GM18517 (cell line): Measurements from ENCODE around the gene LMX1B.

Experiments used
- ATAC-seq: cut with Tn5 transposase; IDR thresholded peaks from one replicate; pipeline ENCODE4 v1.9.1; 2021; ENCODE audit warnings: mild to moderate bottlenecking, moderate library complexity; ENCODE audit not compliant: unreplicated experiment

The LMX1B gene

DNA sequence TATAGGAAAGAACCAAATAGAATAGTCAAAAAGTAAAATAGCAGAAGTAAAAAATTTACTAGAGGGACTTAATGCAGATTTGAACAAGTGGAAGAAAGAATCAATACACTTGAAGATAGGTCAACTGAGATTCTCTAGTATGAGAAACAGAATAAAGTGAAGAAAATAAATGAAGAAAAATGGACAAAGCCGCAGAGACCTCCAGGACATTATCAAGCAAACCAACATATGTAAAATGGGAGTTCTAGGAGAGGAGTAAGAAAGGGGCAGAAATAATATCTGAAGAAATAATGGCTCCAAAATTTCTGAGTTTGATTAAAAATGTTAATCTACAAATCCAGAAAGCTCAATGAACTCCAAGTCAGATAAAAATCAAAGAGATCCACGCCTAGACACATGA, 121.1 kb downstream of the LMX1B start:
- no peak for ATAC-seq

DNA sequence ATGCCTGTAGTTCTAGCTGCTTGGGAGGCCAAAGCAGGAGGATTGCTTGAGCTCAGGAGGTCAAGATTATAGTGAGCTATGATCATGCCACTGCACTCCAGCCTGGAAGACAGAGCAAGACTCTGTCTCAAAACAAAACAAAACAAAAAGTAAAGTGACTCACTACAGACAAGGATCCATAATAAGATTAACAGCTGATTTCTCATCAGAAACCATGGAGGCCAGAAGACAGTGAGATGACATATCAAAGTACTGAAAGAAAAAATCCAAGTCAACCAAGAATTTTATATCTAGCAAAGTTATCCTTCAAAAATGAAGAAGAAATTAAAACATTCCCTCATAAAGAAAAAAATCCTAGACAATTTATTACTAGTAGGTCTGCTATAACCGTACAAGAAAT, 121.8 kb downstream of the LMX1B start:
- ATAC-seq: no peak

DNA sequence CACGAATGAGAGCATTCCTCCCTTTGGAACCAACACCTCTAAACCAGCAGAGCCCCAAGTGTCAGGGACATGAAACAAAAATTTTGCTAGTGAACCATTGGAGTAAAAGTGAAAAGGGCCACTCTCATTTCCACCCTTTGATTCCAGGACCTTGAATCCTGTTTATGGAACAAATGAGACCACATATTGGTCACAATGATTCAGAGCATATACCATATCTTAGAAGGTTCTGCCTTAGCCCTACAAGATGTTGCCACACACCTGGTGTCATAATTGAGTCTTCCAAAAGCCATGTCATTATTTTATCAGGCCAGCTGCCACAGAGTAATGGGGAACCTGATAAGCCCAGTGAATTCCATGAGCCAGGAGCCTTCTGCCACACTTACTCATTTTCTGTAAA, 124.8 kb downstream of the LMX1B start:
- ATAC-seq: no peak

DNA sequence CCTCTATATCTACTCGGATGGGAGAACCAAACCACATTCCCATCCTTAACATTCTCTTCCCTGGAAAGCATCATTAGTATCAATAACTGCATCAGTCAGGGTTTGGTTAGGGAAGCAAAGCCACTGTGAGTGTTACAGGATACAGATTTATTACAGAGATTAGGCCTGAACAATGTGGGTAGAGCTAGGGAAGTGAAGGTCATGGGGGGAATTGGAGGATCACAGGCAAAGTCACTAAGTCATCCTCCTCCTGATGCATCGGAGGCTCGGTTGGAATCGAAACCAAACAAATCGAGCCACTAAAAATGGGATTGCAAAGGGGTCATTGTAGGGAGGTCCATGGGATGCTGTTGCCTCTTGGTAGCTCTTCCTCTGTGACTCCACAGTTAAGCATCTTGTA, 129.3 kb downstream of the LMX1B start:
- no peak for ATAC-seq

DNA sequence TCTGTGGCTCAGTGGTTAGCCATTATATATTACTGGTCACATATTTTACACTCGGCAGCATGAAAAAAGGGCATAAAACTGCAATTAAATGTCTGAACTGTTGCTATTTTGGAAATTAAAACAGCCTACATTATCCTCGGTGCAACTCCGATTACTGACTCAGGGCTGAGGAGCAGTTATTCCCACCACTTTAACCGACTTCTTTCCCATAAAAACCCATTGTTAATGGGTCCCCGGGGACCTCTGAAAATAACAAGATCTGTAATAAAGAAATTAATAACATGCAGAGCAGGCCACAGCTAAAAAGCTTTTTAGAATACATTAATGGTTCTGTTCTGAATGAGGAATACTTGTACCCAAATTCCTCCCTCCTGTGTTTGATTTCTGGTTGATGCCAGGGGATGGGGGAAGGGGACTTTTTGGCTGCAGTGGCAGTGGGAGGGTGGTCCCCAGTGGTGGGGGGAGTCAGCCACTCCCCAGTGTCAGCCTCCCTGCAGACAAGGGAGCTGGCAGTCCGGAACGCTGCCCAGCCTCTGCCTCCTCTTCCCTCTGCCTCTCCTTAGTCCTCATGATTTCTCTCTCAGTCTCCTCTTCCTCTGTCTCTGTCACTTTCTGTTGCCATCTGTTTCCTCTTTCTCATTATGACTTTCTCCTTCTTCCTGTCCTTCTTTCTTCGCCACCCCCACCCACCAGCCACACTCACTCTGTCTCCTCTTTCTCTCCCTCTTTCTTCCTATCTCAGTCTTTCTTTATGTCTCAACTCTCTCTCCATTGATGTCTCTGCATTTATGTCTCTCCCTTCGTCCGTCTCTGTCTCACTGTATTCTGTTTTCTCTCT, 132.1 kb downstream of the LMX1B start:
- ATAC-seq: no peak
